Measurements from ENCODE around the gene FAM111B. TPM values are rescaled to one million over a fixed set of nuclear protein-coding genes. Genes with fewer than 3 reads are reported as not detected.

FAM111B gene
- total and polyA plus RNA-seq, 2 of the 8 experiments (the other 6 are each of a cell fraction or from before 2014, with no cell fraction given), result 4.8 to 38.1 TPM

GRCh38 chr11:59135648-59136461 lies 28.8 kb downstream of the FAM111B start (continued):
- TF ChIP-seq TAF1 (IDR thresholded peaks at IDR 0.05; ENCODE audit: low read depth, low read length), result no peak
- TF ChIP-seq CTBP2 (IDR thresholded peaks at IDR 0.05; ENCODE audit: borderline replicate concordance, insufficient read depth, insufficient read length, low read length), result no peak
- TF ChIP-seq USF2 (IDR thresholded peaks at IDR 0.05; ENCODE audit: low read length), result no peak
- TF ChIP-seq RBBP5 (IDR thresholded peaks at IDR 0.05; ENCODE audit: borderline replicate concordance, low read depth, low read length), result no peak
- peak; percentile 55; the same call in 1 of the 2 replicates for TF ChIP-seq E2F6 (IDR thresholded peaks at IDR 0.05)
- TF ChIP-seq BACH1 (IDR thresholded peaks at IDR 0.05; ENCODE audit: low read length), result no peak
- no peak for TF ChIP-seq SIX5 (IDR thresholded peaks at IDR 0.05; ENCODE audit: low read depth, low read length)
- TF ChIP-seq KDM5A (IDR thresholded peaks at IDR 0.05; ENCODE audit: low read length), result no peak
- TF ChIP-seq SUZ12 (IDR thresholded peaks at IDR 0.05; ENCODE audit: low read length), result no peak
- TF ChIP-seq ASH2L (IDR thresholded peaks at IDR 0.05; ENCODE audit: low read length), result no peak
- no peak for TF ChIP-seq POLR2A (IDR thresholded peaks at IDR 0.05; ENCODE audit: control extremely low read depth in 1 of 2, low read depth in 2 of 2, low read length in 2 of 2)
- TF ChIP-seq CTCF (IDR thresholded peaks at IDR 0.05; ENCODE audit: control extremely low read depth in 1 of 3, insufficient read depth in 1 of 3, low read depth in 1 of 3, low read length in 3 of 3), result peak; percentile 96 to 98 (median 97)
- peak; percentile 97 to 98 for TF ChIP-seq RAD21 (IDR thresholded peaks at IDR 0.05 in 1 of 2, conservative IDR thresholded peaks at IDR 0.05 in 1 of 2; ENCODE audit: low read depth in 2 of 2, low read length in 2 of 2)
- no peak for TF ChIP-seq SRF (IDR thresholded peaks at IDR 0.05; ENCODE audit: low read depth, low read length)
- no peak for TF ChIP-seq JUN (IDR thresholded peaks at IDR 0.05; ENCODE audit: low read depth, low read length)
- TF ChIP-seq SIN3A (conservative IDR thresholded peaks at IDR 0.05 in 1 of 2, IDR thresholded peaks at IDR 0.05 in 1 of 2; ENCODE audit: low read depth in 1 of 2, low read length in 2 of 2), result 0 out of 4 replicates have a peak, but pooled peaks of 1 of the 2 experiments have one; percentile 35
- TF ChIP-seq BRCA1 (IDR thresholded peaks at IDR 0.05; ENCODE audit: low read depth, low read length), result no peak
- no peak for TF ChIP-seq RFX5 (IDR thresholded peaks at IDR 0.05; ENCODE audit: borderline replicate concordance, low read depth, low read length)
- no peak for TF ChIP-seq CREB1 (IDR thresholded peaks at IDR 0.05)
- TF ChIP-seq MAFK (IDR thresholded peaks at IDR 0.05; ENCODE audit: low read depth, low read length), result no peak
